HG03103 (cell line): ENCODE data around the gene MTMR12.

Experiments used
- ATAC-seq: cut with Tn5 transposase; IDR thresholded peaks from one replicate; pipeline ENCODE4 v1.9.1; 2021; ENCODE audit warnings: low read depth; ENCODE audit not compliant: unreplicated experiment

MTMR12 gene, protein sequence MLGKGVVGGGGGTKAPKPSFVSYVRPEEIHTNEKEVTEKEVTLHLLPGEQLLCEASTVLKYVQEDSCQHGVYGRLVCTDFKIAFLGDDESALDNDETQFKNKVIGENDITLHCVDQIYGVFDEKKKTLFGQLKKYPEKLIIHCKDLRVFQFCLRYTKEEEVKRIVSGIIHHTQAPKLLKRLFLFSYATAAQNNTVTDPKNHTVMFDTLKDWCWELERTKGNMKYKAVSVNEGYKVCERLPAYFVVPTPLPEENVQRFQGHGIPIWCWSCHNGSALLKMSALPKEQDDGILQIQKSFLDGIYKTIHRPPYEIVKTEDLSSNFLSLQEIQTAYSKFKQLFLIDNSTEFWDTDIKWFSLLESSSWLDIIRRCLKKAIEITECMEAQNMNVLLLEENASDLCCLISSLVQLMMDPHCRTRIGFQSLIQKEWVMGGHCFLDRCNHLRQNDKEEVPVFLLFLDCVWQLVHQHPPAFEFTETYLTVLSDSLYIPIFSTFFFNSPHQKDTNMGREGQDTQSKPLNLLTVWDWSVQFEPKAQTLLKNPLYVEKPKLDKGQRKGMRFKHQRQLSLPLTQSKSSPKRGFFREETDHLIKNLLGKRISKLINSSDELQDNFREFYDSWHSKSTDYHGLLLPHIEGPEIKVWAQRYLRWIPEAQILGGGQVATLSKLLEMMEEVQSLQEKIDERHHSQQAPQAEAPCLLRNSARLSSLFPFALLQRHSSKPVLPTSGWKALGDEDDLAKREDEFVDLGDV

DNA sequence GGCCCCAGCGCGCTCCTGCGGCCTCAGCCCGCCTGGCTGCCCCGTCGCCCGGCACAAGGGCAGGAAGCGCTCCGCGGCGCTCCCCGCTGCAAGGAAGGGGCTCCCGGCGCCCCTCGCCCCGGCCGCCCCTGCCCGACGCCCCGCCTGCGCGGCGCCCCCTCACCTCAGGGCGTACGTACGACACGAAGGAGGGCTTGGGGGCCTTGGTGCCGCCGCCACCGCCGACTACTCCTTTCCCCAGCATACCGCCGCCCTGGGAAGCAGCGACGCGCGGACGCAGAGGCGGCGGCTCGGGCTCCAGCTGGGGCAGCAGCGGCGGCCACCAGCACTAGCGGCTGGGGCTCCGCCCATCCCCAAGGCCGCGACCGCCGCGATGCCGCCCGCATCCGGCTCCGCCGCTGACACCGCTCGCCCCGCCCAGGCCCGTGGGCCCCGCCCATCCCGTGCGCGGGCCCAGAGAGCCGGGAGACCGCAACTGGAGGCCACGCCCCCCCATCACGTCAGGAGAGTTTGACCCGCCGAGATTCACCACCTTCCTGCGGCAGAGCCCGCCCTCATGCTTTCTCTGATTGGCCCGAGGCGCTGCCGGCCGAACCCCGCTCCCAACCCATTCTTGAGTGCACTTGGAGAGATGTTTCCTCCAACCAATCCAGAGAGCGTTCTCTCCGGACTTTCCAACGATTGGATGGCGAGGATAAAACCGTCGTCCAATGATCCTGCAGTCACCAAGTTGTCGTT is at the start of gene MTMR12:
MTMR12 (minus strand) TSS at position 345 of the 738 bp plus-strand sequence; CDS start at position 244, 101 bp downstream.
- ATAC-seq = peak; percentile 91

- ATAC-seq = no peak
Measured at GRCh38 chr5:32362527-32362926, 49.8 kb upstream of the MTMR12 start.

GRCh38 chr5:32360906-32361305 is 48.2 kb upstream of the MTMR12 start:
- no peak for ATAC-seq

- ATAC-seq = no peak
Measured at GRCh38 chr5:32358611-32359010, 45.9 kb upstream of the MTMR12 start.

DNA sequence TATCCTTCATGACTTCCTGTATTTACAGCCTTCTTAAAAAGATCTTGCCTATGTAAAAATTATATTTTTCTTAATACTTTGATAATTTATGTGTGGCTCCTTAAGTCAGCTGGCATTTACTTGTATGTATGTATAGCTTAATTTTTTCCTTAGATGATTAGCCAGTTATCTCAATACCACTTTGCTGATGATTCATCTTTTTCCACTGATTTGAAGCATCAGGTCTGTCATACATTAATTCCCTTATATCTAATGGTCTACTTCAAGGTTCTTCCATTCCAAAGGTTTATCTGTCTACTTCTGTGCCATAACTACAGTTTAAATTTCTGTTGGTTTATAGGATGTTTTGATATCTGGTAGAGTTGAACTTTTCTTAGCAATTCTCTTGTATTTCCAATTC is 44.9 kb upstream of the MTMR12 start:
- no peak for ATAC-seq

DNA sequence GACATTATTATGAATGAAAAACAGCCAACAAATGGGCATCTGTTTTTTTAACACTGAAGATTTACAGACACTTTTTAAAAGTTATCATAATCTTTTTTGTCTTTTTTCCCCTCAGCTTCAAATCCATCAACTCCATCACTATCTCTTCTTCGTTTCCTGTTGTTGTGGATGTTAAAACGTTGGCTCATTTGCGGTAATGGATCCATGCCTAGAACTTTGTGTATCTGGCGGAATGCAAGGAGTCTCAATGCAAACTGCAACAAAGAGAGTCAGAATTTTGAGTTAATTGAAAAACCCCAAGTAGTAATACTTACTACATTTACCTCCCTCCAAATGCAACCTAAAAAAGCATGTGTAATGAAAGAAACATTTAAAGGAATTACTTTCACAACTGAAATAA is 42.9 kb upstream of the MTMR12 start:
- no peak for ATAC-seq

GRCh38 chr5:32353420-32353819 is 40.7 kb upstream of the MTMR12 start:
- ATAC-seq = no peak

DNA sequence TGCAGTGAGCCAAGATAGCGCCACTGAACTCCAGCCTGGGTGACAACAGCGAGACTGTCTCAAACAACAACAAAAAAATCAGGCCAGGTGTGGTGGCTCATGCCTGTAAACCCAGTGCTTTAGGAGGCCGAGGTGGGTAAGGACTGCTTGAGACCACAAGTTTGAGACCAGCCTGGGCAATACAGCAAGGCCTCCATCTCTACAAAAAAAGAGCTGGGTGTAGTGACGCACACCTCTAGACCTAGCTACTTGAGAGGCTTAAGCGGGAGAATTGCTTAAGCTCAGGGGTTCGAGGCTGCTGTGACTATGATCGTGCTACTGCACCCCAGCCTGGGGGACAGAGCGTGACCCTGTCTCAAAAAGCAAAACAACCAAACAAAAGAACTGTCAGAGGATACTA is 39.9 kb upstream of the MTMR12 start:
- no peak for ATAC-seq

GRCh38 chr5:32346869-32347268 is 34.1 kb upstream of the MTMR12 start:
- ATAC-seq = no peak

DNA sequence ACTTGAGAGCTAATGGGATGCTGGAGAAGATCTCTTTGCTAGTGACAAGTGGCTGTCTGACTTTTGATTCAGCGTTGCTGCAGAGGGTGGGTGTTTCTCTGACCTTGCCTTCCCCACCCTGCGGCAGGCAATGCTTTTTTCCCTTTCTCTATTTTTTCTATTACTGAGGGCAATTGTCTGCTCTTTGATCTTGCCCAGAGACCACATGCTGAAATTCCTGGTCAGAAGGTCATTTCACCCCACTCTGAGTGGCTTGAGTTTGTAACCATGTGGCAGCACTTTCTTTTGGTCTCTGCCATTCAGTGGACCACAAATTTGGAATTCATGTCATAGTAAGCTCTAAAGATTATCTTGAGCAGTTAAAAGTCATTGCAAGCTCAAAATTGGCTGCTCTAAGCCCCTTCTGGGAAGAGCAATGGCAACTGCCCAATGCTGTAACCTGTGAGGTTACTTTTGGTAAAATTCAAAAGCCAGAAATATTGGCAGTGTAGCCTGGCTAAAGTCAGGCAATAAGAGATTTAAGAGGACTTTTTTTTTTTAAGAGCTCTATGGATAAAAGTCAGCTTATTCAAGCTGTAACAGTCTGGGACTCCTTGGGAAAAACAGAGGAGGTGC is 30.4 kb upstream of the MTMR12 start:
- no peak for ATAC-seq

DNA sequence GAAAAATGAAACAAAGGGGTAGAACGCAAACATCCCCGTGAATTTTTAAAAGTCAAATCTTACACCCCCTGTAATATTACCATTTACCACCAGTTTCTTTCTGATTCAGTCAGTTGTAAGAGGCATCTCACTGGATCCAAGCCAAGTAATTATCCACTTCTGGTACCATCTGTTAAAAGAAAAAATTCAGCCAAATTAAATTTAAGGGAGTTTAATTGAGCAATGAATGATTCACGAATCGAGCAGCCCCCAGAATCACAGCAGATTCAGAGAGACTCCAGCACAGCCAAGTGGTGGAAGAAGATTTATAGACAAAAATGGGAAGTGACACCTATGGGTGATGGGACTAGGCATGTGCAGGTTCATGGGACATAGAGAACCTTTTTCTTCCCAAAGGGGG is 29.9 kb upstream of the MTMR12 start:
- no peak for ATAC-seq

DNA sequence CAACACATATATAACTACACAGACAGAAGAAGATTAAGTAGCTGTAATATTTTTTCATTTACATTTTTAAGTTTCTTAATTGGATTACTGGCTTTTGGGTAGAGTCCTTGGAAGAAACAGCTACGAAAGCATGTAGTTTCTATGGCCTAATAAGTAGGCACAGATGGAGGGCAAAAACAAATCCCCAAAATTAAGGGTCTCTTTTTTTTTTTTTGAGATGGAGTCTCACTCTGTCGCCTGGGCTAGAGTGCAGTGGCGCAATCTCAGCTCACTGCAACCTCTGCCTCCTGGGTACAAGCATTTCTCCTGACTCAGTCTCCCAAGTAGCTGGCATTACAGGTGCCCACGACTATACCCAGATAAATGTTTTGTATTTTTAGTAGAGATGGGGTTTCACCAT is 27.1 kb upstream of the MTMR12 start:
- no peak for ATAC-seq

DNA sequence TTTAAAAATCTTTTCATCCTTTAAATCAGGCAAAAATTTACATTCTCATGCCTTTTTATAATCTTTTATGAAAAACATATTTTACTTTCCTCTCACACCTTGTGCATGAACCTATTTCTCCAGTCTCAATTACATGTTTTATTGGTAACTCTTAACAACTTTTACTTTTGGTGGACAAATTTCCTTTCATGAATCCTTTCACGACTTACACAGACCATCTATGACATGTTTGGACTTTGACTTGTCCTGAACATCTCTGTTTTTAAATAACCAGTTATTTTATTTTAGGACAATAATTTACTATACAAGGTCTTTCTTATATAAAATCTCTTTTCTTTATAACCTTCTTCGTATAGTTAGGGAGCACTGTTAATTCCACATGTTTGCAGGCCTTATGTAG is 26.5 kb upstream of the MTMR12 start:
- no peak for ATAC-seq

GRCh38 chr5:32332966-32333365 is 20.2 kb upstream of the MTMR12 start:
- no peak for ATAC-seq

DNA sequence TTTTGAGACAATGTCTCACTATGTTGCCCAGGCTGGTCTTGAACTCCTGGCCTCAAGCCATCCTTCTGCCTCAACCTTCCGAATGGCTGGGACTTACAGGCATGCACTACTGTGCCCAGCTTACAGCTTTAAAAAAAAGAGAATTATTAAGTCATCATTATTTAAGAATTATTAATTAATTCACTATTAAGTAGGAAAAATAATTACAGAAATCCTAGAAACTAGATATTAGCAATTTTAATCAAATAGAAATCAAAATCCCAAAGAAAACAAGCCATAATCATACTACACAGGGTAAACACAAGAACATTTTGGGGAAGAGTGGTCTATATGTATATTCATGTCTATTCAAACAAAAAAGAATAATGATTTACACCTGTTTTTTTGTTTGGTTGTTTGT is 19.6 kb upstream of the MTMR12 start:
- ATAC-seq = no peak

DNA sequence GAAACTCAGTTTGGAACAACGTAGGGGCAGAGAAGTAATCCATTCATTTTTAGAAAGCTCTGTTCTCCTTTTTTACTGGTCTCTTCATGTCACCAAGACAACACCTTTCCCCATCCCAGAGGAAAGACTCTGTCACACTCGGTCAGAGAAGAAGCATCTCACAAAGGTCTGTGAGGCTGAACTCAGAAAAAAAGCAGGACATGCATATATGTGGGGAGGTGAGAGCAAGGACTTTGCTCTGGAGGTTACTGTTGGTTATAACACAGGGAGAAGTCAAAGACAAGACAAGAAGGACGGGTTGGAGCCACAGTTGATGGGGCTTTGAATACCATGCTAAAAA is 19.2 kb upstream of the MTMR12 start:
- no peak for ATAC-seq

GRCh38 chr5:32331217-32331934 is 18.6 kb upstream of the MTMR12 start:
- no peak for ATAC-seq

DNA sequence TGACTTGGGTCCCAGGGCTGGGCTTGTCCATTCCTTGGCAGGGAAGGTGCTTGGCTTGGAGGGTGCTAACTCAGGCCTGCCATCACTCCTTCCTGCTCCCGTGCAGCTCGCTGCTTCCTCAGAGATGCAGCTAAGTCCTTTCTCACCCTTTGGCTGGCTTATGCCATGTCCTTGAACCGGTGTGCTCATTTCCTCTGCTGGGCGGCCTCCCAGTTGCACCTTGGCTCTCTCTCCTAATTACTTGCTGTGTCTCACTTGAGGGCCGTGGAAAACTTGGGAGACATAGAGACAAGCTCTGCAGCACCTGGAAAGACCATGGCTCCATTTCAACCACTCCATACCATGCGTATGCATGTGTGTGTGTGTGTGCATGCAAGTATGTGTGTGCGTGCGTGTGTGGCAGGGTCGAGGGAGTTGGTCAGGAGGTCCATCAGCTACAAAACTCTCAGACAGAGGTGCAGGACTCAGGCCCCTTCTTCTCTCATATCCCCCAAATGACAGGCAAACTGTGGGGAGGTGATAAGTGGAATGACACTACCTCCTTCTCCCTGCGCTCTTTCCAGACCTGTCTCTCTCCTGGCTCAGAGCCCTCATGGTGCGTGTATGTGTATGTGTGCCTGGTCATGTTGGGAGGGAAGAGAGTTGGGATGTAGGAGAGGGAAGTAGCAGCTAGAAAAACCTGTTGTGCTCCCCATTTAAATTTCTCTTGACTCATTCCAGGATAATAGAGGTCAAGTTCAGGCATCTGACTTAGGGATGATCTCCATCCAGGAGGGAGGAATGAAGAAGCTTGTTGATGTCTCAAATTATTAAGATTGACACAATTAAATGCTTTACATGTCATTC is 17.6 kb upstream of the MTMR12 start:
- ATAC-seq = no peak

- ATAC-seq = no peak
Measured at GRCh38 chr5:32329395-32329834, 16.7 kb upstream of the MTMR12 start.
